Right cardiac atrium (tissue), 5 donors: ENCODE measurements around the gene UNC13C. TPM values are rescaled to one million over a fixed set of nuclear protein-coding genes. Genes with fewer than 3 reads are reported as not detected.

Source experiments
- ATAC-seq, 2 donors: fragments of 200-7000 bp; cut with Tn5 transposase; one replicate each; pipeline versions ENCODE4 v1.8.0 to v1.9.1; 2020; ENCODE audit warnings: moderate library complexity in 2 of 2, mild to moderate bottlenecking in 1 of 2
- DNase-seq, 3 donors: peaks; one replicate each; pipeline ENCODE4 v3.0.0-alpha.2; 2020
- H3K27ac ChIP-seq: one replicate; pipeline ENCODE4 v1.5.1; 2013; ENCODE audit warnings: mild to moderate bottlenecking, low read length, control low read depth, moderate library complexity
- H3K27me3 ChIP-seq: one replicate; pipeline ENCODE4 v1.6.1; 2013; ENCODE audit not compliant: control insufficient read depth, insufficient read depth
- H3K4me1 ChIP-seq: one replicate; pipeline ENCODE4 v1.6.1; 2013; ENCODE audit warnings: low read length; ENCODE audit not compliant: control insufficient read depth, insufficient read depth
- H3K4me3 ChIP-seq: one replicate; pipeline ENCODE4 v1.5.1; 2013; ENCODE audit warnings: low read length, control low read depth
- H3K9me3 ChIP-seq: one replicate; pipeline ENCODE4 v1.6.1; 2013; ENCODE audit warnings: low read length; ENCODE audit not compliant: control insufficient read depth
- WGBS: extraction: QIAGEN DNeasy Blood & Tissue Kit; methylation state at CpG from one replicate; pipeline ENCODE4 v1.1.7; 2013; 5-methylcytosine and 5-hydroxymethylcytosine counted together
- intact Hi-C, 4 donors: fragments of 100-400 bp; cut with DNase I; formaldehyde crosslinking; loops; one replicate each; pipeline versions ENCODE4 v1.11.0 to v1.14.0; 2022 to 2023
- polyA plus RNA-seq: library from polyadenylated mRNA; stranded (reverse); fragments of 200-250 nt; gene quantifications from one replicate; pipeline ENCODE4 v1.2.3, GENCODE V29; 2013
- total RNA-seq, 4 donors: library from RNA; stranded (reverse); fragmentation: NEBNext Ultra II Directional; extraction: Animal tissue kit (Norgen Biotek cat#: 25700); gene quantifications; one replicate each; pipeline ENCODE4 v1.2.1, GENCODE V29; 2021
- donor health status: healthy with polysubstance abuse.
- donor health status: DM: no; HTN: yes; CAD: no.
- donor health status: DM: no; HTN: no; CAD: no.
- donor health status: DM: no; HTN: yes; CAD: no; lungs with severe emphysema.
- donor health status: DM: yes; HTN: yes; CAD: no.

UNC13C gene
- total and polyA plus RNA-seq, 5 donors: 0.05 to 0.57 (median 0.21) TPM

- 74% methylated on average over 3 of the region's 3 CpGs for WGBS
- Histone ChIP-seq H3K4me1 (no peaks in the 10 kb centered on the region), H3K9me3 (no peaks in the 10 kb centered on the region), H3K4me3 (no peak overlapping the region), H3K27me3 (no peaks in the 10 kb centered on the region), H3K27ac (no peak overlapping the region)
- DNase-seq (no peak), ATAC-seq (no peak)
- intact Hi-C loops: no loop called here
Observed at GRCh38 chr15:54599386-54599785, 621.1 kb downstream of the UNC13C start.

GRCh38 chr15:54605043-54605442 lies 626.8 kb downstream of the UNC13C start:
- WGBS: 32% methylated on average over 2 of the region's 2 CpGs
- H3K4me1 ChIP-seq: no peaks in the 10 kb centered on the region
- no peak for ATAC-seq

GRCh38 chr15:54605556-54605955 lies 627.3 kb downstream of the UNC13C start:
- DNase-seq (no peak), ATAC-seq (no peak)

More at GRCh38 chr15:54605043-54605442, 626.8 kb downstream of the UNC13C start:
- no peaks in the 10 kb centered on the region for H3K27me3 ChIP-seq
- H3K27ac ChIP-seq: no peak overlapping the region
- DNase-seq: no peak
- no peaks in the 10 kb centered on the region for H3K9me3 ChIP-seq
- intact Hi-C loops: loop anchor here in 1 of 4 donors (10.0 kb wide), 1 partner anchor 50 kb away; no protein-coding TSS in a partner anchor
- no peak overlapping the region for H3K4me3 ChIP-seq

GRCh38 chr15:54608876-54609835 lies 630.9 kb downstream of the UNC13C start:
- Histone ChIP-seq H3K4me3 (no peak overlapping the region), H3K27ac (no peak overlapping the region), H3K27me3 (no peaks in the 10 kb centered on the region), H3K4me1 (no peaks in the 10 kb centered on the region), H3K9me3 (no peaks in the 10 kb centered on the region)
- ATAC-seq (no peak), DNase-seq (no peak)
- intact Hi-C loops: loop anchor here in 1 of 4 donors (10.0 kb wide), 1 partner anchor 46 kb away; no protein-coding TSS in a partner anchor
- 82% methylated on average over 1 of the region's 1 CpG for WGBS

More at GRCh38 chr15:54605556-54605955, 627.3 kb downstream of the UNC13C start:
- Histone ChIP-seq H3K4me1 (no peaks in the 10 kb centered on the region), H3K27ac (no peak overlapping the region), H3K9me3 (no peaks in the 10 kb centered on the region), H3K27me3 (no peaks in the 10 kb centered on the region), H3K4me3 (no peak overlapping the region)
- WGBS: 94% methylated on average over 4 of the region's 4 CpGs
- intact Hi-C loops: loop anchor here in 1 of 4 donors (10.0 kb wide), 1 partner anchor 49 kb away; no protein-coding TSS in a partner anchor

GRCh38 chr15:54618120-54618519 lies 639.9 kb downstream of the UNC13C start:
- intact Hi-C loops: no loop called here
- no peak overlapping the region for H3K4me3 ChIP-seq
- no peaks in the 10 kb centered on the region for H3K9me3 ChIP-seq
- H3K27me3 ChIP-seq: no peaks in the 10 kb centered on the region
- no peaks in the 10 kb centered on the region for H3K4me1 ChIP-seq
- DNase-seq: no peak
- H3K27ac ChIP-seq: no peak overlapping the region
- no peak for ATAC-seq
- 72% methylated on average over 2 of the region's 2 CpGs for WGBS

GRCh38 chr15:54619180-54619579 lies 640.9 kb downstream of the UNC13C start:
- ATAC-seq: no peak

GRCh38 chr15:54620916-54621315 lies 642.7 kb downstream of the UNC13C start:
- Histone ChIP-seq H3K4me3 (no peak overlapping the region), H3K9me3 (no peaks in the 10 kb centered on the region)
- 82% methylated on average over 3 of the region's 3 CpGs for WGBS

More at GRCh38 chr15:54619180-54619579, 640.9 kb downstream of the UNC13C start:
- Histone ChIP-seq H3K9me3 (no peaks in the 10 kb centered on the region), H3K27me3 (no peaks in the 10 kb centered on the region), H3K4me1 (no peaks in the 10 kb centered on the region), H3K27ac (no peak overlapping the region), H3K4me3 (no peak overlapping the region)
- 76% methylated on average over 3 of the region's 3 CpGs for WGBS
- DNase-seq: no peak
- intact Hi-C loops: no loop called here

GRCh38 chr15:54636147-54636546 lies 657.9 kb downstream of the UNC13C start:
- Histone ChIP-seq H3K27me3 (no peaks in the 10 kb centered on the region), H3K4me1 (no peaks in the 10 kb centered on the region), H3K27ac (no peak overlapping the region), H3K4me3 (no peak overlapping the region), H3K9me3 (no peaks in the 10 kb centered on the region)
- DNase-seq: no peak
- no peak for ATAC-seq
- intact Hi-C loops: no loop called here
- WGBS: 95% methylated on average over 4 of the region's 4 CpGs

More at GRCh38 chr15:54620916-54621315, 642.7 kb downstream of the UNC13C start:
- H3K4me1 ChIP-seq: no peaks in the 10 kb centered on the region
- H3K27me3 ChIP-seq: no peaks in the 10 kb centered on the region
- DNase-seq (no peak), ATAC-seq (no peak)
- intact Hi-C loops: no loop called here
- no peak overlapping the region for H3K27ac ChIP-seq

- no peaks in the 10 kb centered on the region for H3K27me3 ChIP-seq
- H3K4me1 ChIP-seq: no peaks in the 10 kb centered on the region
- ATAC-seq (no peak), DNase-seq (no peak)
- H3K9me3 ChIP-seq: no peaks in the 10 kb centered on the region
- no peak overlapping the region for H3K27ac ChIP-seq
- intact Hi-C loops: no loop called here
- H3K4me3 ChIP-seq: no peak overlapping the region
Observed at GRCh38 chr15:54638666-54639065, 660.4 kb downstream of the UNC13C start.

- no peak overlapping the region for H3K4me3 ChIP-seq
- H3K4me1 ChIP-seq: no peaks in the 10 kb centered on the region
- H3K9me3 ChIP-seq: no peaks in the 10 kb centered on the region
- DNase-seq (no peak), ATAC-seq (no peak)
- no peaks in the 10 kb centered on the region for H3K27me3 ChIP-seq
- 86% methylated on average over 2 of the region's 2 CpGs for WGBS
- no peak overlapping the region for H3K27ac ChIP-seq
- intact Hi-C loops: no loop called here
Observed at GRCh38 chr15:54640873-54641272, 662.6 kb downstream of the UNC13C start.

- Histone ChIP-seq H3K4me1 (no peaks in the 10 kb centered on the region), H3K9me3 (no peaks in the 10 kb centered on the region), H3K27ac (no peak overlapping the region), H3K27me3 (no peaks in the 10 kb centered on the region), H3K4me3 (no peak overlapping the region)
- intact Hi-C loops: no loop called here
- 88% methylated on average over 2 of the region's 2 CpGs for WGBS
- ATAC-seq (no peak), DNase-seq (no peak)
Observed at GRCh38 chr15:54644796-54645195, 666.6 kb downstream of the UNC13C start.
